IMR-90 (cell line): Measurements from ENCODE around the gene UBE2S.

Experiments
- CTCF ChIP-seq: conservative IDR thresholded peaks from 2 replicates; pipeline ENCODE4 v1.5.1; 2012; ENCODE audit warnings: mild to moderate bottlenecking, low read depth, low read length, improper control_type of control experiment
- MAFK ChIP-seq: IDR thresholded peaks from 2 replicates; pipeline ENCODE4 v1.6.1; 2012; ENCODE audit warnings: low read depth, low read length, improper control_type of control experiment
- MAZ ChIP-seq: IDR thresholded peaks from 2 replicates; pipeline ENCODE4 v1.6.1; 2012; ENCODE audit warnings: low read depth, mild to moderate bottlenecking, low read length, improper control_type of control experiment, moderate library complexity, borderline replicate concordance
- MXI1 ChIP-seq: IDR thresholded peaks from 2 replicates; pipeline ENCODE4 v1.6.1; 2012; ENCODE audit warnings: low read depth, mild to moderate bottlenecking, low read length, moderate library complexity, borderline replicate concordance
- POLR2A ChIP-seq: IDR thresholded peaks from 2 replicates; pipeline ENCODE4 v1.6.1; 2012; ENCODE audit warnings: mild to moderate bottlenecking, low read depth, low read length

- TF ChIP-seq CTCF, result no peak
- TF ChIP-seq MAZ, result no peak
- no peak for TF ChIP-seq MAFK
- TF ChIP-seq POLR2A, result no peak
- no peak for TF ChIP-seq MXI1
These were observed 34.9 kb upstream of the UBE2S start for GRCh38 chr19:55442372-55442961.
